Kidney tubule cell (primary cell): ENCODE data around the gene CASK.

Experiments used
- DNase-seq: peaks from one replicate; pipeline ENCODE4 v3.0.0-alpha.2; 2018; ENCODE audit warnings: low spot score

The CASK gene

GRCh38 chrX:41909068-41909467 lies 14.3 kb downstream of the CASK start:
- DNase-seq: no peak

- peak; percentile 76 for DNase-seq
These were observed 16.7 kb downstream of the CASK start for GRCh38 chrX:41906515-41907187.

GRCh38 chrX:41903544-41903943 lies 19.8 kb downstream of the CASK start:
- no peak for DNase-seq

- no peak for DNase-seq
These were observed 23.0 kb downstream of the CASK start for GRCh38 chrX:41900321-41900720.

GRCh38 chrX:41895826-41896225 lies 27.5 kb downstream of the CASK start:
- no peak for DNase-seq

- no peak for DNase-seq
These were observed 33.3 kb downstream of the CASK start for GRCh38 chrX:41890026-41890423.

- DNase-seq: peak; percentile 27
These were observed 33.9 kb downstream of the CASK start for GRCh38 chrX:41889317-41890025.

GRCh38 chrX:41887691-41888090 lies 35.7 kb downstream of the CASK start:
- DNase-seq: no peak

- no peak for DNase-seq
These were observed 37.6 kb downstream of the CASK start for GRCh38 chrX:41885724-41886123.

GRCh38 chrX:41881166-41881565 lies 42.2 kb downstream of the CASK start:
- no peak for DNase-seq

- peak; percentile 34 for DNase-seq
These were observed 46.2 kb downstream of the CASK start for GRCh38 chrX:41877167-41877566.

- peak; percentile 57 for DNase-seq
These were observed 48.2 kb downstream of the CASK start for GRCh38 chrX:41875142-41875541.

- peak; percentile 16 for DNase-seq
These were observed 52.6 kb downstream of the CASK start for GRCh38 chrX:41870719-41871151.

- no peak for DNase-seq
These were observed 54.9 kb downstream of the CASK start for GRCh38 chrX:41868392-41868977.

- no peak for DNase-seq
These were observed 59.8 kb downstream of the CASK start for GRCh38 chrX:41863343-41864203.

GRCh38 chrX:41862562-41863184 lies 60.7 kb downstream of the CASK start:
- DNase-seq: no peak

GRCh38 chrX:41858161-41858775 lies 65.1 kb downstream of the CASK start:
- DNase-seq: no peak

GRCh38 chrX:41857670-41858069 lies 65.7 kb downstream of the CASK start:
- DNase-seq: no peak

GRCh38 chrX:41846714-41847113 lies 76.6 kb downstream of the CASK start:
- no peak for DNase-seq

GRCh38 chrX:41837270-41837944 lies 85.9 kb downstream of the CASK start:
- no peak for DNase-seq

GRCh38 chrX:41828826-41829225 lies 94.5 kb downstream of the CASK start:
- no peak for DNase-seq
